H1 (cell line): ENCODE data around the gene CACNA1C. TPM values are rescaled to one million over a fixed set of nuclear protein-coding genes. Genes with fewer than 3 reads are reported as not detected.

Experiments used
- CTCF ChIA-PET: fragments of 300-600 bp; sonication (Branson Sonifier 250); formaldehyde crosslinking; loops from one replicate; lab custom pipeline; 2021; ENCODE audit not compliant: partially characterized antibody; lab: Charles Lee
- POLR2A ChIA-PET: fragments of 300-600 bp; sonication (Branson Sonifier 250); formaldehyde crosslinking; loops from one replicate; lab custom pipeline; 2021; ENCODE audit warnings: inconsistent platforms; ENCODE audit not compliant: partially characterized antibody; lab: Charles Lee
- DNase-seq, 2 experiments: peaks; one replicate each; pipeline versions ENCODE4 v3.0.0 to v3.0.0-alpha.2; 2010 to 2022; ENCODE audit warnings: low spot score in 2 of 2, low read depth in 1 of 2, mixed read lengths in 1 of 2
- FAIRE-seq: peaks from 2 replicates; lab custom pipeline; 2011; peaks lifted over from hg19 to GRCh38; lab: Jason Lieb, UNC
- H2AFZ ChIP-seq: 2 replicates; pipeline ENCODE4 v1.8.1; 2012; ENCODE audit warnings: low read length, inconsistent platforms
- H2AK5ac ChIP-seq: 2 replicates; pipeline ENCODE4 v1.6.1; 2013; ENCODE audit warnings: low read depth, low read length
- H2BK120ac ChIP-seq: replicated peaks from 2 replicates; pipeline ENCODE3; 2013; ENCODE audit warnings: low read depth, low read length, inconsistent platforms
- H2BK12ac ChIP-seq: 2 replicates; pipeline ENCODE4 v1.6.1; 2013; ENCODE audit warnings: low read depth, low read length
- H2BK15ac ChIP-seq: 2 replicates; pipeline ENCODE4 v1.6.1; 2013; ENCODE audit warnings: low read length
- H2BK20ac ChIP-seq: 2 replicates; pipeline ENCODE4 v1.6.1; 2013; ENCODE audit warnings: low read length
- H2BK5ac ChIP-seq: 2 replicates; pipeline ENCODE4 v1.6.1; 2013; ENCODE audit warnings: low read depth, low read length
- H3K14ac ChIP-seq: 2 replicates; pipeline ENCODE4 v1.6.1; 2013; ENCODE audit warnings: inconsistent platforms; ENCODE audit not compliant: insufficient read length
- H3K18ac ChIP-seq: 2 replicates; pipeline ENCODE4 v1.6.1; 2013; ENCODE audit warnings: low read length; ENCODE audit errors: extremely low read depth
- H3K23ac ChIP-seq: 2 replicates; pipeline ENCODE4 v1.6.1; 2013; ENCODE audit warnings: inconsistent platforms; ENCODE audit not compliant: insufficient read length
- H3K23me2 ChIP-seq: 2 replicates; pipeline ENCODE4 v1.6.1; 2013; ENCODE audit warnings: low read depth, low read length
- H3K27ac ChIP-seq: 2 replicates; pipeline ENCODE4 v1.6.1; 2011; ENCODE audit warnings: low read depth, low read length, inconsistent platforms
- H3K27me3 ChIP-seq, 4 experiments: replicated peaks in 1 of 4; 1 replicate in 1 of 4; 2 replicates in 3 of 4; pipeline versions ENCODE4 v1.6.1 to v1.8.1; 2011 to 2013; ENCODE audit warnings: low read length in 3 of 4, mild to moderate bottlenecking in 3 of 4, inconsistent platforms in 2 of 4, mixed read lengths in 2 of 4, moderate library complexity in 1 of 4; ENCODE audit not compliant: control insufficient read depth in 3 of 4, insufficient read depth in 3 of 4; ENCODE audit errors: extremely low read depth in 1 of 4
- H3K36me3 ChIP-seq, 4 experiments: 2 replicates each; pipeline versions ENCODE4 v1.6.1 to v1.8.1; 2011 to 2013; ENCODE audit warnings: mild to moderate bottlenecking in 4 of 4, low read length in 3 of 4, moderate library complexity in 2 of 4, control low read depth in 1 of 4, inconsistent platforms in 1 of 4; ENCODE audit not compliant: insufficient read depth in 4 of 4, control insufficient read depth in 2 of 4
- H3K4ac ChIP-seq: replicated peaks from 2 replicates; pipeline ENCODE3; 2013; ENCODE audit warnings: low read length, low read depth, mixed read lengths, inconsistent platforms; ENCODE audit not compliant: insufficient read length
- H3K4me1 ChIP-seq, 4 experiments: replicated peaks in 1 of 4; 1 replicate in 1 of 4; 2 replicates in 3 of 4; pipeline versions ENCODE4 v1.6.1 to v1.8.1; 2011 to 2013; ENCODE audit warnings: low read length in 3 of 4, inconsistent platforms in 2 of 4, mixed read lengths in 1 of 4; ENCODE audit not compliant: insufficient read depth in 4 of 4, control insufficient read depth in 3 of 4
- H3K4me2 ChIP-seq, 2 experiments: 2 replicates each; pipeline versions ENCODE4 v1.6.1 to v1.8.1; 2011 to 2013; ENCODE audit warnings: low read depth in 2 of 2, low read length in 2 of 2, control low read depth in 1 of 2, inconsistent platforms in 1 of 2, mild to moderate bottlenecking in 1 of 2; ENCODE audit not compliant: insufficient read depth in 1 of 2
- H3K4me3 ChIP-seq, 4 experiments: fragments of 200-600, 300-600 bp in 1 of 4; sonication (generic), shearing (Covaris generic), sonication (Bioruptor Twin) in 1 of 4; 2 replicates each; pipeline versions ENCODE4 v1.5.1 to v1.8.1; 2011 to 2016; ENCODE audit warnings: low read length in 4 of 4, low read depth in 3 of 4, control low read depth in 2 of 4, inconsistent platforms in 2 of 4, mild to moderate bottlenecking in 2 of 4, mixed read lengths in 1 of 4, moderate library complexity in 1 of 4; ENCODE audit not compliant: insufficient read depth in 2 of 4; ENCODE audit errors: extremely low read depth in 1 of 4
- H3K56ac ChIP-seq: replicated peaks from 2 replicates; pipeline ENCODE3; 2013; ENCODE audit warnings: low read depth, mild to moderate bottlenecking, mixed read lengths, low read length, inconsistent platforms; ENCODE audit not compliant: insufficient read length
- H3K79me1 ChIP-seq: 2 replicates; pipeline ENCODE4 v1.6.1; 2013; ENCODE audit warnings: low read depth, low read length, control low read depth
- H3K79me2 ChIP-seq, 2 experiments: 2 replicates each; pipeline versions ENCODE4 v1.6.1 to v1.8.1; 2012 to 2013; ENCODE audit warnings: low read length in 2 of 2, mild to moderate bottlenecking in 2 of 2, inconsistent platforms in 1 of 2; ENCODE audit not compliant: insufficient read depth in 2 of 2, control insufficient read depth in 1 of 2
- H3K9ac ChIP-seq, 4 experiments: replicated peaks in 1 of 4; 1 replicate in 1 of 4; 2 replicates in 3 of 4; pipeline versions ENCODE4 v1.6.1 to v1.8.1; 2011 to 2013; ENCODE audit warnings: low read depth in 3 of 4, low read length in 3 of 4, control low read depth in 2 of 4, mild to moderate bottlenecking in 2 of 4, moderate library complexity in 2 of 4, inconsistent platforms in 1 of 4; ENCODE audit errors: extremely low read depth in 1 of 4
- H3K9me3 ChIP-seq, 2 experiments: 2 replicates each; pipeline versions ENCODE4 v1.6.1 to v1.8.1; 2012 to 2013; ENCODE audit warnings: mild to moderate bottlenecking in 2 of 2, moderate library complexity in 2 of 2, control low read depth in 1 of 2, inconsistent platforms in 1 of 2, low read depth in 1 of 2, low read length in 1 of 2, mixed read lengths in 1 of 2; ENCODE audit not compliant: insufficient read depth in 2 of 2
- H4K20me1 ChIP-seq, 2 experiments: replicated peaks in 1 of 2; 2 replicates each; pipeline versions ENCODE3 to v1.8.1; 2011 to 2013; ENCODE audit warnings: inconsistent platforms in 2 of 2, low read length in 2 of 2, mild to moderate bottlenecking in 1 of 2; ENCODE audit not compliant: insufficient read depth in 2 of 2, control insufficient read depth in 1 of 2
- H4K5ac ChIP-seq: 2 replicates; pipeline ENCODE4 v1.6.1; 2013; ENCODE audit warnings: low read length, low read depth, mixed read lengths, inconsistent platforms; ENCODE audit not compliant: insufficient read length
- H4K8ac ChIP-seq: 2 replicates; pipeline ENCODE4 v1.8.0; 2013; ENCODE audit warnings: mild to moderate bottlenecking, moderate library complexity, low read length, inconsistent platforms; ENCODE audit not compliant: insufficient read depth; ENCODE audit errors: extremely low read depth
- H4K91ac ChIP-seq: replicated peaks from 2 replicates; pipeline ENCODE3; 2013; ENCODE audit warnings: low read length, mixed read lengths, inconsistent platforms; ENCODE audit not compliant: insufficient read length
- WGBS, 2 experiments: shearing (Covaris generic) in 1 of 2; methylation state at CpG; one replicate each; pipeline versions ENCODE4 v1.1.6 to v1.1.7; 2013 to 2015; ENCODE audit warnings: low lambda C conversion rate in 2 of 2, mixed read lengths in 2 of 2, inconsistent platforms in 1 of 2, low coverage in 1 of 2, missing lambda C conversion rate in 1 of 2; ENCODE audit not compliant: insufficient replicate concordance in 2 of 2, insufficient coverage in 1 of 2, insufficient read length in 1 of 2; ENCODE audit errors: extremely low coverage in 1 of 2, missing lambda C conversion rate in 1 of 2; 5-methylcytosine and 5-hydroxymethylcytosine counted together
- polyA plus RNA-seq, 7 experiments: library from polyadenylated mRNA; depleted of rRNA in 3 of 7; stranded (reverse) in 5 of 7; unstranded in 2 of 7; fragments of >200 nt in 5 of 7; fragments of 200-250 nt in 2 of 7; gene quantifications; 1 replicate in 5 of 7; 2 replicates in 1 of 7; 4 replicates in 1 of 7; pipeline versions ENCODE4 v1.2.1 to v1.2.3, GENCODE V29; 2011 to 2013; ENCODE audit warnings: missing spikeins in 2 of 7, mixed read lengths in 2 of 7
- total RNA-seq: library from RNA; stranded (reverse); fragmentation: NEBNext Ultra II Directional; extraction: Animal tissue kit (Norgen Biotek cat#: 25700); gene quantifications from 2 replicates; pipeline ENCODE4 v1.2.1, GENCODE V29; 2021
- TF ChIP-seq, protein P1 (sequence below), 3 experiments: IDR thresholded peaks; 1 replicate in 2 of 3; 2 replicates in 1 of 3; pipeline versions ENCODE4 v1.5.1 to v1.6.1; 2011; ENCODE audit warnings: low read length in 3 of 3, mild to moderate bottlenecking in 3 of 3, inconsistent platforms in 2 of 3, low read depth in 1 of 3, moderate library complexity in 1 of 3; ENCODE audit not compliant: insufficient read depth in 1 of 3; ENCODE audit errors: control extremely low read depth in 1 of 3

CACNA1C gene
- total and polyA plus RNA-seq, 2 of the 8 experiments (the other 6 are each of a cell fraction or from before 2014, with no cell fraction given) = 1.3 TPM

DNA sequence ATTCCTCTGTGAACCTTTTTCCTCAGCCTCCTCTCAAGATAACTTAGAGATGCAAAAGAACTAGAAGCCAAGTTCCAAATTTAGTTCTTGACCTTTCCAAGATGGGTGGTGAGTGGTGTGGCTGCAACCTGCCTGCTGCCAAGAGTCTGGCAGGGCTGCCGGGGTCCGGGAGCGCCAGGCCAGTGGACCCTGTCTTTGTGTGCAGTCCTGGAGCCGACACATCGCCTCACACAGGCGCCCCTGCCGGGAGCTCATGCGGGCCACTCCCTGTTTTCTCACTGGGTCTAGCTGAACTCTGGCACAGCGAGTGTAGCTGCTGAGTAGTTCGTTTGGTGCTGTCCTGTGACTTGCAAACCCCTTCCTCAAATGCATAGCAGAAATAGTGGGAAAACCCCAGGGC lies 84.9 kb downstream of the CACNA1C start:
- Histone ChIP-seq H2AFZ (no peak overlapping the region), H3K79me2 (no peaks in the 10 kb centered on the region), H4K91ac (no peak overlapping the region), H3K36me3 (no peaks in the 10 kb centered on the region), H4K5ac (no peak overlapping the region), H2BK12ac (no peak overlapping the region), H3K23ac (no peak overlapping the region), H3K18ac (no peak overlapping the region), H3K27ac (no peak overlapping the region), H3K4me1 (peaks cover 0 to 5% (median 4%) of the 10 kb centered on the region in 4 experiments; a peak in 4 of 7 replicates), H3K4me2 (no peak overlapping the region), H3K4me3 (no peak overlapping the region), H4K8ac (no peak overlapping the region), H3K27me3 (no peaks in the 10 kb centered on the region), H2BK20ac (no peak overlapping the region), H3K23me2 (no peaks in the 10 kb centered on the region), H3K79me1 (no peaks in the 10 kb centered on the region), H2AK5ac (no peak overlapping the region), H4K20me1 (no peaks in the 10 kb centered on the region), H3K14ac (no peak overlapping the region), H2BK5ac (no peak overlapping the region), H2BK15ac (no peak overlapping the region), H2BK120ac (no peak overlapping the region), H3K9ac (no peak overlapping the region), H3K4ac (no peak overlapping the region), H3K9me3 (no peaks in the 10 kb centered on the region), H3K56ac (no peak overlapping the region)
- WGBS, 2 experiments = 87% methylated on average over 10 of the region's 10 CpGs; no CpG with 5 or more reads in 1 of the 2 experiments
- TF ChIP-seq, protein P1, sequence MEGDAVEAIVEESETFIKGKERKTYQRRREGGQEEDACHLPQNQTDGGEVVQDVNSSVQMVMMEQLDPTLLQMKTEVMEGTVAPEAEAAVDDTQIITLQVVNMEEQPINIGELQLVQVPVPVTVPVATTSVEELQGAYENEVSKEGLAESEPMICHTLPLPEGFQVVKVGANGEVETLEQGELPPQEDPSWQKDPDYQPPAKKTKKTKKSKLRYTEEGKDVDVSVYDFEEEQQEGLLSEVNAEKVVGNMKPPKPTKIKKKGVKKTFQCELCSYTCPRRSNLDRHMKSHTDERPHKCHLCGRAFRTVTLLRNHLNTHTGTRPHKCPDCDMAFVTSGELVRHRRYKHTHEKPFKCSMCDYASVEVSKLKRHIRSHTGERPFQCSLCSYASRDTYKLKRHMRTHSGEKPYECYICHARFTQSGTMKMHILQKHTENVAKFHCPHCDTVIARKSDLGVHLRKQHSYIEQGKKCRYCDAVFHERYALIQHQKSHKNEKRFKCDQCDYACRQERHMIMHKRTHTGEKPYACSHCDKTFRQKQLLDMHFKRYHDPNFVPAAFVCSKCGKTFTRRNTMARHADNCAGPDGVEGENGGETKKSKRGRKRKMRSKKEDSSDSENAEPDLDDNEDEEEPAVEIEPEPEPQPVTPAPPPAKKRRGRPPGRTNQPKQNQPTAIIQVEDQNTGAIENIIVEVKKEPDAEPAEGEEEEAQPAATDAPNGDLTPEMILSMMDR (IDR thresholded peaks at IDR 0.05; ENCODE audit: control extremely low read depth in 1 of 3, insufficient read depth in 1 of 3, low read depth in 1 of 3, low read length in 3 of 3) = no peak
- DNase-seq (no peak), FAIRE-seq (no peak)
- CTCF ChIA-PET = interaction anchor here (0.8 to 1.3 kb wide), 4 partner anchors 79 to 144 kb away, joined by 3 to 4 read pairs (median 3); no protein-coding TSS in a partner anchor
- POLR2A ChIA-PET = interaction anchor here (0.8 to 1.3 kb wide), 2 partner anchors 22 to 60 kb away, joined by 3 to 5 read pairs; no protein-coding TSS in a partner anchor
